RWPE1 (cell line): ENCODE data around the gene IGF1R.

ENCODE experiments used
- CTCF ChIA-PET: fragments of 350-600 bp; sonication (Branson Sonifier 250); formaldehyde crosslinking; extraction: SDS; loops from one replicate; lab custom pipeline; 2021; lab: Yijun Ruan, JAX
- POLR2A ChIA-PET: fragments of 400-600 bp; formaldehyde crosslinking; extraction: SDS; loops from one replicate; lab custom pipeline; 2020; ENCODE audit warnings: antibody characterized with exemption; ENCODE audit not compliant: low non-redundant PET; lab: Yijun Ruan, JAX
- DNase-seq: peaks from one replicate; pipeline ENCODE4 v3.0.0; 2012; ENCODE audit warnings: low spot score
- H3K27ac ChIP-seq: fragments of 450-650 bp; 2 replicates; pipeline ENCODE4 v1.5.1; 2017
- CTCF ChIP-seq: fragments of 450-650 bp; conservative IDR thresholded peaks from 2 replicates; pipeline ENCODE4 v1.5.1; 2017; ENCODE audit warnings: low read depth, mild to moderate bottlenecking

The IGF1R gene

GRCh38 chr15:98909968-98910885, 261.9 kb downstream of the IGF1R start:
- TF ChIP-seq CTCF, result no peak
- CTCF ChIA-PET, result no interaction called here
- DNase-seq, result no peak
- POLR2A ChIA-PET, result interaction anchor here (0.6 kb wide), 1 partner anchor 106 kb away, joined by 3 read pairs; no protein-coding TSS in a partner anchor
- no peak overlapping the region for H3K27ac ChIP-seq

GRCh38 chr15:98914626-98915025, 266.3 kb downstream of the IGF1R start:
- TF ChIP-seq CTCF, result no peak; the same call in 1 of the 2 replicates
- peak; percentile 45 for DNase-seq
- CTCF ChIA-PET, result interaction anchor here (0.5 kb wide), 1 partner anchor 149 kb away, joined by 3 read pairs; no protein-coding TSS in a partner anchor
- POLR2A ChIA-PET, result no interaction called here
- H3K27ac ChIP-seq, result peak overlapping the region; percentile 64

- DNase-seq, result no peak
- TF ChIP-seq CTCF, result no peak
- ChIA-PET POLR2A (no interaction called here), CTCF (no interaction called here)
- H3K27ac ChIP-seq, result 0 out of 2 replicates have a peak overlapping the region, but pooled peaks have one; percentile 1
Observed at GRCh38 chr15:98916826-98917225, 268.5 kb downstream of the IGF1R start.

GRCh38 chr15:98917417-98917816, 269.1 kb downstream of the IGF1R start:
- no peak for DNase-seq
- TF ChIP-seq CTCF, result no peak
- CTCF ChIA-PET, result no interaction called here
- no peak overlapping the region for H3K27ac ChIP-seq
- POLR2A ChIA-PET, result no interaction called here

GRCh38 chr15:98920091-98920880, 271.9 kb downstream of the IGF1R start:
- TF ChIP-seq CTCF, result no peak
- CTCF ChIA-PET, result no interaction called here
- peak overlapping the region; percentile 7; the same call in 1 of the 2 replicates for H3K27ac ChIP-seq
- POLR2A ChIA-PET, result no interaction called here
- DNase-seq, result peak; percentile 15

GRCh38 chr15:98923171-98923570, 274.8 kb downstream of the IGF1R start:
- ChIA-PET POLR2A (no interaction called here), CTCF (no interaction called here)
- no peak for DNase-seq
- no peak for TF ChIP-seq CTCF
- peak overlapping the region; percentile 3; the same call in 1 of the 2 replicates for H3K27ac ChIP-seq
